AG10803 (cell line): ENCODE measurements around the gene CLTCL1.

Source experiments
- DNase-seq: peaks from one replicate; pipeline ENCODE4 v3.0.0; 2010; ENCODE audit warnings: low read depth
- H3K4me3 ChIP-seq: 2 replicates; pipeline ENCODE4 v1.5.1; 2011; ENCODE audit warnings: mild to moderate bottlenecking, low read length, control low read depth
- TF ChIP-seq, protein P1 (sequence below): conservative IDR thresholded peaks from 2 replicates; pipeline ENCODE4 v1.5.1; 2011; ENCODE audit warnings: mild to moderate bottlenecking, low read length, control low read depth, inconsistent platforms

The CLTCL1 gene

DNA sequence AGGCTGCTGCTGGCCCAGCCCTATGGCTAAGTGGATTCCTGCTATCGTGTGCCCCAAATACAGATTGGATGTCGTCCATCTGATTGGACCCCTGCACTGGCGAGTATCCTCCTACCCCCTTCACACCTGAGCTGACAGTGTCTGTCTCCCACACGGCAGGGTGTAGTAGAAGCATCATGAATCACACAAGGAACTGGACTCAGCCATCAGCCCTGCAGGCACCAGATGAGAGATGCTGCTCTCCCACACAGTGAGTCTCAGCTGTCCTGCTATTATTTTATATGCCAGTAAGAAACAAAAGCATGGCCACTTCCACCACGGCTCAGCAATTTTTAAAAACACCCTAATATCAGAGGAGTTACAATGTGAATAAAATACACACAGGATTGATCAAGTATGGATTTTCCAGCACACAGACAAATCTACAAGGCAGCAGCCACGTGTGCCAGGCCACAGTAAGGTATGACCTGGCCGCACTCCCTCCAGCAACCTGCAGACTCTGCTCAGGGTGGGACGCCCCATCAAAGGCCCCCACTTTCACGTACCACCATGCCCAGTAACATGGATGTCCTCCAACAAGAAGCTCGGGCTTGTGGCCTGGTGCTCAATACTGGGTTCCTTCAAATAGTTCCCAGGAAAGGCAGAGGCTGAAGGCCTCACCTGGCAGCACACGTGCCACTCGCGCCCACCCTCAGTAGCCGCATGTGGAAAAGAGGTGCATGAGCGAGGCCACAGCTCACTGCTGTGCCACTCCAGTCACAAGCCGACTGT lies 96.6 kb downstream of the CLTCL1 start:
- TF ChIP-seq, protein P1, sequence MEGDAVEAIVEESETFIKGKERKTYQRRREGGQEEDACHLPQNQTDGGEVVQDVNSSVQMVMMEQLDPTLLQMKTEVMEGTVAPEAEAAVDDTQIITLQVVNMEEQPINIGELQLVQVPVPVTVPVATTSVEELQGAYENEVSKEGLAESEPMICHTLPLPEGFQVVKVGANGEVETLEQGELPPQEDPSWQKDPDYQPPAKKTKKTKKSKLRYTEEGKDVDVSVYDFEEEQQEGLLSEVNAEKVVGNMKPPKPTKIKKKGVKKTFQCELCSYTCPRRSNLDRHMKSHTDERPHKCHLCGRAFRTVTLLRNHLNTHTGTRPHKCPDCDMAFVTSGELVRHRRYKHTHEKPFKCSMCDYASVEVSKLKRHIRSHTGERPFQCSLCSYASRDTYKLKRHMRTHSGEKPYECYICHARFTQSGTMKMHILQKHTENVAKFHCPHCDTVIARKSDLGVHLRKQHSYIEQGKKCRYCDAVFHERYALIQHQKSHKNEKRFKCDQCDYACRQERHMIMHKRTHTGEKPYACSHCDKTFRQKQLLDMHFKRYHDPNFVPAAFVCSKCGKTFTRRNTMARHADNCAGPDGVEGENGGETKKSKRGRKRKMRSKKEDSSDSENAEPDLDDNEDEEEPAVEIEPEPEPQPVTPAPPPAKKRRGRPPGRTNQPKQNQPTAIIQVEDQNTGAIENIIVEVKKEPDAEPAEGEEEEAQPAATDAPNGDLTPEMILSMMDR, result no peak

DNA sequence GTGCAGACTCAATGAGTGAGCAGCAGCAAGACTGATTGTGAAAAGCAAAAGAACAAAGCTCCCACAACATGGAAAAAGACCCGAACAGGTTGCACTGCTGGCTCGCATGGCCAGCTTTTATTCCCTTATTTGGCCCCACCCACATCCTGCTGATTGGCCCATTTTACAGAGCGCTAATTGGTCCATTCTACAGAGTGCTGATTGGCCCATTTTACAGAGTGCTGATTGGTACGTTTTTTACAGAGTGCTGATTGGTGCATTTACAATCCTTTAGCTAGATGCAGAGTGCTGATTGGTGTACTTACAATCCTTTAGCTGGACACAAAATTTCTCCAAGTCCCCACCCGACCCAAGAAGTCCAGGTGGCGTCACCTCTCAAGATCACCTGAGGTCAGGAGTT lies 97.6 kb downstream of the CLTCL1 start:
- TF ChIP-seq, protein P1, result no peak
- DNase-seq, result no peak
- H3K4me3 ChIP-seq, result no peak overlapping the region

More for the DNA sequence above, 96.6 kb downstream of the CLTCL1 start:
- no peak for DNase-seq
- H3K4me3 ChIP-seq, result no peak overlapping the region

DNA sequence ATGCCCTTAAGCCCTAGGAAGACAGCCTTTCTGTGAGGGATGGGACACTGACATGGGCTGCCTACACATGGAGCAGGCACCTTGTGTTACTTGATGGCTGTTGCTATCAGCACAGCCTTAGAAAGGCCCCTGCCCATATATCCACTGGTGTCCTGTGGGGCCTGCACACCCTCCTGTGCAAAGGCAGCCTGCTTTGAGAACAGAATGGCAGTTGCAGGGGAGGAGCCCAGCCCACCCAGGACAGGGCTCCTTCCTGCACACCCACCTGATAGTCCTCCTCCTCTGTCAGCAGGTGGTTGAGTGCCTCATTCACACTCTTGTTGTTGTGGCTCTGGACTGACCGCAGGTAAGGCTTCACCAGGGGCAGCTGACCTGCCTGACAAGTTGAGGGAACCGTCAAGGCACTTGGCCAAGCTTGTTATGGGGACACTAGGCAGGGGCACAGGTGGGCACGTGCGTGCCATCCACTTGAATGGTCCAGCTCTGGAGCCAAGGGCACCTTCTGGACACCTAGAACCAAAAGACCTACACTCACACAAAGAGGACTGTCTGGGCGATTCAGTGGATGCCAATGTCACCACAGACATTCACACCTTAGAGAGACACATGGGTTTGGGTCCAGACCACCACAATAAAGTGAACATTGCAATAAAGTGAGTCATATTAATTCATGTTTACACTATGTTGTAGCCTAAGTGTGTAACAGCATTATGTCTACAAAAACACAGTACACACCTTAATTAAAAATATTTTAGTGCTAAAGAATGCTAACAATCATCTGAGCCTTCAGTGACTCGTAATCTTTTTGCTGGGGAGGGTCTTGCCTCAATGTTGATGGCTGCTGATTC lies 103.6 kb downstream of the CLTCL1 start:
- DNase-seq, result no peak
- TF ChIP-seq, protein P1, result no peak

DNA sequence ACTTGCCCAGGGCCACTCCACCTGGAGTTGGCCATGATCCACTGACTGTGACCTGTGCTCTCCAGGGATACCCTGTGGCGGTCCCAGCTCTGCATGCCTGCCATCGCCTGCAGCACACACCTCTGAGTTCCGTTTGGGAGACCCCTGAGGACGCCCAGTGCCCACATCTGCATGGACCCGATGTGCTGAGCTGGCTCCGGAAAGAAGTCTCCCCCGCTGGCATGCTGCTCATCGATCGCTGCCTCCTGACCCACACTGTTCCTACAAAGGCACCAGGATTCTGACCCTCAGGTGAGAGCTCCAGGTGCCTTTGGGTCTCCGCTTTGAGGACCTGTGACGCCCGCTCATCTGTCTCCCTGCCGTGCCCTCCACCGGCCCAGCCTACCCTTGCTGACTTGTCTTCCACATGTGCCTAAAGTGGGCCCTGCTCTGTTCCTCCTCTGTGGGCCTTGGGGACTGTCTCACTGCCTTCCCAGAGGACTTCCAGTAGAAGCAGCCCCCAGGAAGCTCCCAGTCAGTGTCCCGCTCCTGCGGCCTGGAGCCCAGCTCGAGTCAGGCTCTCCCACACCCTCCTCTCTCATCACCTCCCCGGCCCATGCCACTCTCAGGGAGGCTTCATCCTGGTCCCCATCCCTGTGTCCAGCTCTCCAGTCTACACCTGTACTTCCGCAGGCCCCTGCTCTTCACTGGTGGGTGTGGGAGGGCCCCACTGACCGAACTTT lies 107.1 kb downstream of the CLTCL1 start:
- DNase-seq, result no peak
- H3K4me3 ChIP-seq, result no peak overlapping the region
- TF ChIP-seq, protein P1, result no peak

More for the DNA sequence above, 103.6 kb downstream of the CLTCL1 start:
- H3K4me3 ChIP-seq, result no peak overlapping the region

DNA sequence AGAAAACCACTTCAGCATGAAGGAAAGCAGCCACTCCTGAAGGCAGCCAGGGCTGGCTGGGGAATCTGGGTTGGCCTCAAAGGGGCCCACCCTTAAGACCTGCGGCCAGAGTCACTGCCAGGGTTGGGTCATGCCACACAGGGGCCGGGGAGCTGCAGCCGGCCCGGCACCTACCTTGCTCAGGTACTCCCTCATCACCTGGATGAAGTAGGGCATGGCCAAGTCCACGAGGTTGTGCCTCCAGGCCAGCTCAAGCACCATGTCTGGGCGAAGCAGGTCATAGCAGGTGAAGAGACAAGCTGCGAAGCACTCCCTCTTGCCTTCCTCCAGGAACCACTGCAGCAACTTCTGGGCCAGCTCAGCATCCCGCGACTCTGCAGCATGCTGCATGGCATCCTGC lies 108.3 kb downstream of the CLTCL1 start:
- no peak overlapping the region for H3K4me3 ChIP-seq
- DNase-seq, result no peak
- TF ChIP-seq, protein P1, result no peak

DNA sequence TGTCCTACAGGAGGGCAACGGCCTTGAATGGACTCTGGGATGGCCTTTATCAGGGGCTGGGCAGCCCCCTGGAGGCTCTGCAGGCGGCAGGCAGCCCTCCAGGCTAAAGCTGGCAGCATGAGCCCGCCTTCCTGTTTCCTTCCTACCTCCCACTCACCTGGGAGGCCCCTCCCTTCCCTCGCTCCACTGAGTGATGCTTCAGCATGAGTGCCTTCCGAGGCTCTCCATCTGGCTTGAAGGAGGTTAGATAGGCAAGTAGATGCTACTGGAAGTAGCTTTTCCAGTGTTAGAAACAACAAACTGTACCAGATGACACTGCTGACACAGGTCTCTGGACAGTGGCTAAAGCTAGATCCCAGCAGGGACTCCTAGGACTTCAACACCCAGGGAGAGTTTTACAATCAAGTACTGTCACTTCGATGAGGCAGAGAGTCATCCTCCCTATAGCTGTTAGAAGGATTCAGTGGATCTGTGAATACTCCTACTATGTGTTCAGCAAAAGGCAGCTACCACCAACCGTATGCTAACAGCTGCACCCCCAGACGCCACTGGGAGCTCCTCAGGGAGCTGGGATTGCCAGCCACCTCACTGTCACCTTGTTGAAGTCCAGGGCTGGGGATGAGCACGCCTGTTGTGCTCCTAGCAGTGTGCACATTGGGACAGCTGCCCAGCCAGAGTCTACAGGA lies 108.9 kb downstream of the CLTCL1 start:
- DNase-seq, result no peak
- TF ChIP-seq, protein P1, result no peak
- H3K4me3 ChIP-seq, result no peak overlapping the region
